Measurements from ENCODE around the gene SORCS2. TPM values are rescaled to one million over a fixed set of nuclear protein-coding genes. Genes with fewer than 3 reads are reported as not detected.

SORCS2 gene
- total RNA-seq, 4 donors from 2014 or later, result 0.07 to 1.2 (median 0.11) TPM

DNA sequence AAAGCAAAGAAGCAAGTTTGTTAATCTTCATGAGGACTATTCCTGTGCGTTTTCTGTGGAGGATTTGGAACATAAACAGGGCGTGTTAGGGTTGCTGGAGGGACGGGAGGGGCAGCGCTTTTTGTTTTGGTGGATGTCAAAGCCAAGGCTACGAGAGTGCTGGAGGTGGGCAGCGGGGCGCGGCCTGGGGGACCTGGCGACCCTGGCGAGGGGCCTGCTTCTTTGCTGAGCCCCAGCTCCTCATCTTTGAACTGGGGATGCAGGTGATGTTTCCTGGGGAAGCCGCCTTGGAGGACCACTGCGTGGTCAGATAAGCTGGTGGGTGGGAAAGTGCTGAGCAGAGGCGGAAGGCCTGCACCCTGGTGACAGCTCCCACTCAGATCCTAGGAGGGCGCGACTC, 55.2 kb downstream of the SORCS2 start:
- in situ Hi-C loops (cut with MboI; ENCODE audit: low sequenced_read_pairs in 4 of 4), result no loop called here

DNA sequence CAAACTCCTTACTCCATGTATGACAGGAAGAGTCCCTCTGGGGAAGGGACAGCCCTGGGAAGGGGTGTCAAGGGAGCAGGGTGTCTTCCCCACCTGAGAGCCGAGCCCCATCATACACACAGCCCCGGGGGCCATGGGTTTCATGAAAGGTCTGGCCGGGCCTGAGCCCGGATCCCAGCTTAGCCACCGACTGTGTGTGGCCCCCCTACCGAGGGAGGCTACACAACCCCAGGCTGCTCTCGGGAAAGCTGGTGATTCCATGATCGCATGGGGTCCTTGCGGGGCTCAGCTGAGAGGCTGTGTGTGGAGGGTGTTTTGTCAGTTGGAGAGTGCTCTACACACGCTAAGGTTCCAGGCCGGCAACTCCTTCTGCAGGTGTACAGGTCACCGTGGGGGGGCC, 55.6 kb downstream of the SORCS2 start:
- H3K27me3 ChIP-seq, result no peaks in the 10 kb centered on the region
- no peak overlapping the region for H3K4me3 ChIP-seq
- TF ChIP-seq, protein P1, sequence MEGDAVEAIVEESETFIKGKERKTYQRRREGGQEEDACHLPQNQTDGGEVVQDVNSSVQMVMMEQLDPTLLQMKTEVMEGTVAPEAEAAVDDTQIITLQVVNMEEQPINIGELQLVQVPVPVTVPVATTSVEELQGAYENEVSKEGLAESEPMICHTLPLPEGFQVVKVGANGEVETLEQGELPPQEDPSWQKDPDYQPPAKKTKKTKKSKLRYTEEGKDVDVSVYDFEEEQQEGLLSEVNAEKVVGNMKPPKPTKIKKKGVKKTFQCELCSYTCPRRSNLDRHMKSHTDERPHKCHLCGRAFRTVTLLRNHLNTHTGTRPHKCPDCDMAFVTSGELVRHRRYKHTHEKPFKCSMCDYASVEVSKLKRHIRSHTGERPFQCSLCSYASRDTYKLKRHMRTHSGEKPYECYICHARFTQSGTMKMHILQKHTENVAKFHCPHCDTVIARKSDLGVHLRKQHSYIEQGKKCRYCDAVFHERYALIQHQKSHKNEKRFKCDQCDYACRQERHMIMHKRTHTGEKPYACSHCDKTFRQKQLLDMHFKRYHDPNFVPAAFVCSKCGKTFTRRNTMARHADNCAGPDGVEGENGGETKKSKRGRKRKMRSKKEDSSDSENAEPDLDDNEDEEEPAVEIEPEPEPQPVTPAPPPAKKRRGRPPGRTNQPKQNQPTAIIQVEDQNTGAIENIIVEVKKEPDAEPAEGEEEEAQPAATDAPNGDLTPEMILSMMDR (IDR thresholded peaks at IDR 0.05 in 4 of 5, conservative IDR thresholded peaks at IDR 0.05 in 1 of 5), result no peak
- TF ChIP-seq POLR2A (IDR thresholded peaks at IDR 0.05), result no peak
- no peak overlapping the region for H3K27ac ChIP-seq
- peaks cover 0 to 13% of the 10 kb centered on the region in 2 donors for H3K4me1 ChIP-seq
- H3K9me3 ChIP-seq, result no peaks in the 10 kb centered on the region
- no peaks in the 10 kb centered on the region for H3K36me3 ChIP-seq
- in situ Hi-C loops (cut with MboI; ENCODE audit: low sequenced_read_pairs in 4 of 4), result no loop called here
- no peak for ATAC-seq
- no peak for DNase-seq
- intact Hi-C loops (cut with DNase I; ENCODE audit: low total_unique reads), result no loop called here

More for the DNA sequence above, 55.2 kb downstream of the SORCS2 start:
- no peaks in the 10 kb centered on the region for H3K36me3 ChIP-seq
- no peak overlapping the region for H3K27ac ChIP-seq
- intact Hi-C loops (cut with DNase I; ENCODE audit: low total_unique reads), result no loop called here
- peaks cover 0 to 13% of the 10 kb centered on the region in 2 donors for H3K4me1 ChIP-seq
- H3K4me3 ChIP-seq, result no peak overlapping the region
- H3K27me3 ChIP-seq, result no peaks in the 10 kb centered on the region
- TF ChIP-seq, protein P1 (IDR thresholded peaks at IDR 0.05 in 4 of 5, conservative IDR thresholded peaks at IDR 0.05 in 1 of 5), result no peak
- no peak for TF ChIP-seq POLR2A (IDR thresholded peaks at IDR 0.05)
- no peak for ATAC-seq
- H3K9me3 ChIP-seq, result no peaks in the 10 kb centered on the region
- DNase-seq, result no peak

DNA sequence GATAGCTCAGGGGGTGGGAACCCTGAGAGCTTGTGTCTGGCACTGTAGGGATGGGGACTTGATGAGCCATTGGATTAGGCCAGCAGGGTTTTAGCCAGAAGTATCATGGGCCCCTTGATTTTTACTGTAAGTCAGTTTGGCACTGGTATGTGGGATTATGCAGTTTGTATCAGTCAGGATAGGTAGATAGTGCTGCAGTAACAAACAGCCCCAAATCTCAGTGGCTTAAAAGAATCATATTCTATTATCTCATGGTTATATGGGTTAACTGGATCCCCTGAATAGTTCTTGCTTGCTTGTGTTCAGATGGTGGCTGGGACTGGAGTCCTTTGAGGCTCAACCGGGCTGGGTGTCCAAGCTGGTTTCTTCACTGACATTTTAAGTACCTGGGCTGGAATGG, 56.5 kb downstream of the SORCS2 start:
- no peak overlapping the region for H3K4me3 ChIP-seq
- intact Hi-C loops (cut with DNase I; ENCODE audit: low total_unique reads) (no loop called here), in situ Hi-C loops (cut with MboI; ENCODE audit: low sequenced_read_pairs in 4 of 4) (no loop called here)
- TF ChIP-seq, protein P1 (IDR thresholded peaks at IDR 0.05 in 4 of 5, conservative IDR thresholded peaks at IDR 0.05 in 1 of 5), result no peak
- TF ChIP-seq POLR2A (IDR thresholded peaks at IDR 0.05), result no peak
- ATAC-seq (no peak), DNase-seq (no peak)
- H3K9me3 ChIP-seq, result no peaks in the 10 kb centered on the region
- H3K27ac ChIP-seq, result no peak overlapping the region
- H3K27me3 ChIP-seq, result no peaks in the 10 kb centered on the region
- no peaks in the 10 kb centered on the region for H3K36me3 ChIP-seq
- peaks cover 0 to 13% of the 10 kb centered on the region in 2 donors for H3K4me1 ChIP-seq

DNA sequence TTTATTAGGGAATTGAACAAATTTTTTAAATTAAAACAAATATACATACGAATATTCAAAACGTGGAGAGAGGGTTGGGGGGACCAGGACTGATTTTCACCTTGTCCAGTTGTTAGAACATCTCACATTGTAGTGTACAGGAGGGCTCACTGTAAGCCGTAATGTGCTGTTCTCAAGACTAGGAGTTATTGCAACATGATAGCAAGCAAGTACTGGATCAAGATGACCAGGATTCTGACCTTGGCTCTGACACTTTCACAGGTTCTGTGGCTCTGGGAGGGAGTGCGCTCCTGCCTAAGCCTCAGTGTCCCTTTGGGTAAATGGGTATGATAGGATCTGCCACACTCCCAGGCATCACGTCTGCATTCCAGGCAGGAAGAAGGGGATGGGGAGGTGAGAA, 59.0 kb downstream of the SORCS2 start:
- H3K4me3 ChIP-seq, result no peak overlapping the region
- TF ChIP-seq, protein P1 (IDR thresholded peaks at IDR 0.05 in 4 of 5, conservative IDR thresholded peaks at IDR 0.05 in 1 of 5), result no peak
- TF ChIP-seq POLR2A (IDR thresholded peaks at IDR 0.05), result no peak
- peak overlapping the region in 2 of 4 donors; percentile 59 to 72 for H3K27ac ChIP-seq
- no peaks in the 10 kb centered on the region for H3K36me3 ChIP-seq
- peak; percentile 76 to 82 for ATAC-seq
- in situ Hi-C loops (cut with MboI; ENCODE audit: low sequenced_read_pairs in 4 of 4) (no loop called here), intact Hi-C loops (cut with DNase I; ENCODE audit: low total_unique reads) (no loop called here)
- H3K4me1 ChIP-seq, result peaks cover 10 to 22% of the 10 kb centered on the region in 2 donors
- H3K9me3 ChIP-seq, result no peaks in the 10 kb centered on the region
- H3K27me3 ChIP-seq, result no peaks in the 10 kb centered on the region
- no peak for DNase-seq

- Histone ChIP-seq H3K27ac (no peak overlapping the region), H3K27me3 (no peaks in the 10 kb centered on the region), H3K36me3 (no peaks in the 10 kb centered on the region), H3K4me1 (peaks cover 17 to 30% of the 10 kb centered on the region in 2 donors), H3K4me3 (no peak overlapping the region), H3K9me3 (no peaks in the 10 kb centered on the region)
- in situ Hi-C loops (cut with MboI; ENCODE audit: low sequenced_read_pairs in 4 of 4), result no loop called here
- DNase-seq, result no peak
- no peak for TF ChIP-seq POLR2A (IDR thresholded peaks at IDR 0.05)
- TF ChIP-seq, protein P1 (IDR thresholded peaks at IDR 0.05 in 4 of 5, conservative IDR thresholded peaks at IDR 0.05 in 1 of 5), result no peak
- intact Hi-C loops (cut with DNase I; ENCODE audit: low total_unique reads), result no loop called here
- no peak for ATAC-seq
Measured at GRCh38 chr4:7252051-7252450, 59.7 kb downstream of the SORCS2 start.

Measured in gastrocnemius medialis (tissue), 4 donors.